Fibroblast of lung (primary cell): ENCODE measurements around the gene OPA1. TPM values are rescaled to one million over a fixed set of nuclear protein-coding genes. Genes with fewer than 3 reads are reported as not detected.

Experiments used
- DNase-seq, 2 donors: peaks; one replicate each; pipeline versions ENCODE4 v3.0.0 to v3.0.0-alpha.2; 2010; ENCODE audit warnings: low read depth in 2 of 2
- H2AFZ ChIP-seq: 2 replicates; pipeline ENCODE4 v1.5.1; 2012; ENCODE audit warnings: low read length, control low read depth, inconsistent platforms
- H3K27ac ChIP-seq: 2 replicates; pipeline ENCODE4 v1.5.1; 2011; ENCODE audit warnings: low read length, control low read depth; ENCODE audit not compliant: insufficient read depth
- H3K27me3 ChIP-seq: 2 replicates; pipeline ENCODE4 v1.5.1; 2011; ENCODE audit warnings: mild to moderate bottlenecking, low read length; ENCODE audit not compliant: control insufficient read depth, insufficient read depth
- H3K36me3 ChIP-seq: 2 replicates; pipeline ENCODE4 v1.5.1; 2011; ENCODE audit warnings: low read length; ENCODE audit not compliant: control insufficient read depth, insufficient read depth
- H3K4me1 ChIP-seq: 2 replicates; pipeline ENCODE4 v1.5.1; 2011; ENCODE audit warnings: low read length; ENCODE audit not compliant: control insufficient read depth, insufficient read depth; ENCODE audit errors: extremely low read depth
- H3K4me2 ChIP-seq: 2 replicates; pipeline ENCODE4 v1.5.1; 2011; ENCODE audit warnings: low read length, control low read depth; ENCODE audit not compliant: insufficient read depth; ENCODE audit errors: extremely low read depth
- H3K4me3 ChIP-seq, 4 experiments: fragments of 200-600 bp in 1 of 4; sonication (generic) in 1 of 4; replicated peaks in 1 of 4; 2 replicates each; pipeline ENCODE4 v1.5.1; 2011 to 2016; ENCODE audit warnings: low read length in 4 of 4, low read depth in 3 of 4, mild to moderate bottlenecking in 3 of 4, control low read depth in 2 of 4, inconsistent platforms in 1 of 4, mixed read lengths in 1 of 4; ENCODE audit not compliant: insufficient read depth in 1 of 4; ENCODE audit errors: control extremely low read depth in 1 of 4
- H3K79me2 ChIP-seq: 2 replicates; pipeline ENCODE4 v1.5.1; 2012; ENCODE audit warnings: mild to moderate bottlenecking, low read length, inconsistent platforms; ENCODE audit not compliant: control insufficient read depth, insufficient read depth
- H3K9ac ChIP-seq: 2 replicates; pipeline ENCODE4 v1.5.1; 2011; ENCODE audit warnings: mild to moderate bottlenecking, low read length, control low read depth; ENCODE audit not compliant: insufficient read depth
- H3K9me3 ChIP-seq: 2 replicates; pipeline ENCODE4 v1.5.1; 2012; ENCODE audit warnings: low read depth, low read length; ENCODE audit not compliant: control insufficient read depth, insufficient read depth
- H4K20me1 ChIP-seq: 2 replicates; pipeline ENCODE4 v1.5.1; 2011; ENCODE audit warnings: low read length; ENCODE audit not compliant: control insufficient read depth, insufficient read depth; ENCODE audit errors: extremely low read depth
- CTCF ChIP-seq, 2 donors: IDR thresholded peaks in 1 of 2; conservative IDR thresholded peaks in 1 of 2; 1 replicate in 1 of 2; 2 replicates in 1 of 2; pipeline ENCODE4 v1.5.1; 2011 to 2012; ENCODE audit warnings: low read length in 2 of 2, control low read depth in 1 of 2, inconsistent platforms in 1 of 2, low read depth in 1 of 2, mild to moderate bottlenecking in 1 of 2
- EZH2 ChIP-seq: IDR thresholded peaks from 2 replicates; pipeline ENCODE4 v1.5.1; 2012; ENCODE audit warnings: low read length, control low read depth, mild to moderate bottlenecking; ENCODE audit errors: missing control alignments
- polyA plus RNA-seq, 2 donors: library from polyadenylated mRNA; depleted of rRNA in 1 of 2; stranded (reverse) in 1 of 2; unstranded in 1 of 2; fragments of >200 nt; gene quantifications; 2 replicates each; pipeline ENCODE4 v1.2.1, GENCODE V29; 2011 to 2012; ENCODE audit warnings: missing spikeins in 1 of 2
- total RNA-seq: library from RNA; depleted of rRNA; stranded (reverse); fragments of >200 nt; gene quantifications from 2 replicates; pipeline ENCODE4 v1.2.1, GENCODE V29; 2014

OPA1 gene
- total and polyA plus RNA-seq, 2 donors (not counting 1 experiment from before 2014, with no cell fraction given), result 40.6 to 63.9 TPM

DNA sequence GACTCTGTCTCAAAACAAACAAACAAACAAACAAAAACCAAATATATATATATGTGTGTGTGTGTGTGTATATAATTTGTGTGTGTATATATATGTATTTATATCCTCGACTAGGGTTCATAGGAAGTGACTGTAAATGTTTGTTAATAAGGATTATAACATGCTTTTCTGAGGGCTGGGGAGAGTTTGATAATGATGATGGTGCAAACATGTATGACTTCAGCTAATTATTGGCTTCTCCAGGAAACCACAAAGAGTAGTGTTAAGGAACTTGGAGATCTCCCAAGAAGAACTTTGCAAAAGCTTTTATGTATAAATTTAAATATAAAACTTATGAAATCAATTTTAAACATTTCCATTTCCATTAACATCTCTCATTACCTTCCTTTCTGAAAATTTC is 3.9 kb upstream of the OPA1 start:
- Histone ChIP-seq H2AFZ (no peak overlapping the region), H4K20me1 (no peaks in the 10 kb centered on the region), H3K9ac (no peak overlapping the region), H3K9me3 (no peaks in the 10 kb centered on the region), H3K4me2 (no peak overlapping the region), H3K4me1 (no peaks in the 10 kb centered on the region), H3K36me3 (no peaks in the 10 kb centered on the region), H3K27me3 (no peaks in the 10 kb centered on the region), H3K4me3 (no peak overlapping the region), H3K79me2 (peaks cover 11% of the 10 kb centered on the region), H3K27ac (no peak overlapping the region)
- TF ChIP-seq CTCF (conservative IDR thresholded peaks at IDR 0.05 in 1 of 2, IDR thresholded peaks at IDR 0.05 in 1 of 2; ENCODE audit: low read depth in 1 of 2, low read length in 2 of 2) (no peak), EZH2 (no peak)
- no peak for DNase-seq

DNA sequence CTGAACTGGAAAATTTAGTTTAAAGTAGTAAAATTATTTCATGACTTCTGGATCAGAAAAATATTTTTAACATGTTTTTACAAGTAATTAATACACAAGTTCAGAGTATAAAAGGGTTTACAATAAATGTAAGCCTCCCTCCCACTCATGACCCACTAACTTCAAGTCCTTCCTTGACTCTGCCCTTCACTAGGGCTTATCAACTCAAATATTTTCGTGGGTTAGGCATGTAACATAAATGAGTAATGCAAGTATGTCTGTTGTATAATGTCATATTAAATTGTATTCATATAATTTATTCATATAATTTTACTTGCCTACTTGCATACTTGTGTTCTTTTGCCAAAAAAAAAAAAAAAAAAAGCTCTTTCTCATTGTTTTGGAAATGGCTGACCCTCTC is 3.4 kb upstream of the OPA1 start:
- H3K36me3 ChIP-seq, result no peaks in the 10 kb centered on the region
- H2AFZ ChIP-seq, result no peak overlapping the region
- H3K9ac ChIP-seq, result no peak overlapping the region
- H3K27me3 ChIP-seq, result no peaks in the 10 kb centered on the region
- peaks cover 16% of the 10 kb centered on the region for H3K79me2 ChIP-seq
- TF ChIP-seq EZH2 (no peak), CTCF (conservative IDR thresholded peaks at IDR 0.05 in 1 of 2, IDR thresholded peaks at IDR 0.05 in 1 of 2; ENCODE audit: low read depth in 1 of 2, low read length in 2 of 2) (no peak)
- no peaks in the 10 kb centered on the region for H4K20me1 ChIP-seq
- no peaks in the 10 kb centered on the region for H3K4me1 ChIP-seq
- H3K4me3 ChIP-seq, result no peak overlapping the region
- H3K27ac ChIP-seq, result no peak overlapping the region
- H3K4me2 ChIP-seq, result no peak overlapping the region
- DNase-seq, result peak in 1 of 2 donors; percentile 39
- no peaks in the 10 kb centered on the region for H3K9me3 ChIP-seq

DNA sequence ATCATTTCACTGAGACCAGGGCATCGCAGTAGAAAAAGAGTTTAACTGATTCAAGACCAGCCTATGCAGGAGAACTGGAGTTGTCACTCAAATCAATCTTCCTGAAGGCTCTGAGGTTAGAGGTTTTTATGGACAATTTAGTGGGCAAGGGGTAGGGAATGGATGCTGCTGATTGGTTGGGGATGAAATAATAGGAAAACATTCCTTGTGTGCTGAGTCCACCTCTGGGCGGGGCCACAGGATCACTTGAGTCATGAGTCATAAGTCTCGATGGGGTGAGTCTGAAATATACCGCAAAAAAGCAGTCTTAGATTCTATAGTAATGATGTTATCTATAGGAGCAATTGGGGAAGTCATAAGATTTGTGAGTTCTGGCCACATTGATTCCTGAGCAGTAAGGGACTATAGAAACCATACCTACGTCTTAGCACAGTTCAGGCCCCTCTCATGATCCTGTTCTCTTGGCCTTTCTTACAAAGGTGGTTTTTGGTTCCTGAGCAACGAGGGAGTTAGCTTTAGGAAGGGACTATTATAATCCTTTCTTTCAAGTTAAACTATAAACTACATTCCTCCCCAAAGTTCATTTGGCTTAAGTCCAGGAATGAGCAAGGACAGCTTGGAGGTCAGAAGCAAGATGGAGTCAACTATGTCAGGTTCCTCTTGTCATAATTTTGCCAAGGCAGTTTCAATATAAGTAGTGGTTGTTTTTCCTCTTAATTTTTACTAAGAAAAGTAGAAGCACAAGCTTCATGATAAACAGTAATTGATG is 2.7 kb upstream of the OPA1 start:
- H3K79me2 ChIP-seq, result peaks cover 22% of the 10 kb centered on the region
- no peaks in the 10 kb centered on the region for H3K27me3 ChIP-seq
- peak; percentile 61 to 91 for DNase-seq
- no peak overlapping the region for H3K4me2 ChIP-seq
- H2AFZ ChIP-seq, result no peak overlapping the region
- no peaks in the 10 kb centered on the region for H3K36me3 ChIP-seq
- no peak for TF ChIP-seq CTCF (conservative IDR thresholded peaks at IDR 0.05 in 1 of 2, IDR thresholded peaks at IDR 0.05 in 1 of 2; ENCODE audit: low read depth in 1 of 2, low read length in 2 of 2)
- no peak overlapping the region for H3K4me3 ChIP-seq
- no peaks in the 10 kb centered on the region for H4K20me1 ChIP-seq
- H3K9me3 ChIP-seq, result no peaks in the 10 kb centered on the region
- H3K27ac ChIP-seq, result no peak overlapping the region
- H3K4me1 ChIP-seq, result no peaks in the 10 kb centered on the region
- H3K9ac ChIP-seq, result no peak overlapping the region
